ENCODE measurements around the gene SLC22A13.
"Not testable (repeated sequence)": the region's sequence is repeated elsewhere in the genome, so short reads cannot be mapped to it uniquely, and the experiment has no call there.

SLC22A13 gene

DNA sequence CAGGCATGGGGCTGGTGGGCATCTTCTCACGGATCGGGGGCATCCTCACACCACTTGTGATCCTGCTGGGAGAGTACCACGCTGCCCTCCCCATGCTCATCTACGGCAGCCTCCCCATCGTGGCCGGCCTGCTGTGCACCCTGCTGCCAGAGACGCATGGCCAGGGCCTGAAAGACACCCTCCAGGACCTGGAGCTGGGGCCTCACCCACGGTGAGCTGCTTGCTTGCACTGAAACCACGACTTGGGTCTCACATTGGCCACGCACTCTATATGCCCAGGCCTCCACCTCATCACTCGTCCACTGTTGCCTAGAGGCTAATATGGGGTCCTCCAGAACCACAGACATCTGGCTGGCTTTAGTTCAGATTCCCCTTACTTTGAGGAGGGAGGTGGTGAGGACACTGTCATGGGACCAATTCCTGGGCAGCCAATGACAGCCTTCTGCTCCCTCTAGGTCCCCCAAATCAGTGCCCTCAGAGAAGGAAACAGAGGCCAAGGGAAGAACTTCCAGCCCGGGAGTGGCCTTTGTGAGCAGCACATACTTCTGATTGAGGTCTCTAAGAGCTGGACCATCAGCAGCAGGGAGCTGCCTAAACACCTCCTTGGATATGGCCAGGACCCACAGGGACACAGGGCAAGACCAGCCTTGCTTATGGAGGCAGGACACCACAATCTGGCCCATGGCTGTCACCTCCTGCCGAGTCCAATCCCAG lies 11.5 kb downstream of the SLC22A13 start:
- Histone ChIP-seq H3K9ac (ENCODE audit: low read depth, low read length) (no peak overlapping the region), H3K9me3 (ENCODE audit: insufficient read depth, low read depth, low read length) (no peaks in the 10 kb centered on the region), H3K27ac (ENCODE audit: low read depth, low read length) (no peak overlapping the region), H3K36me3 (ENCODE audit: insufficient read depth, low read length) (no peaks in the 10 kb centered on the region), H3K4me3 (ENCODE audit: low read length) (no peak overlapping the region), H3K27me3 (ENCODE audit: insufficient read depth, low read length) (no peaks in the 10 kb centered on the region), H3K4me1 (ENCODE audit: insufficient read depth, low read length) (no peaks in the 10 kb centered on the region)
- WGBS = 95% methylated on average over 13 of the region's 13 CpGs

DNA sequence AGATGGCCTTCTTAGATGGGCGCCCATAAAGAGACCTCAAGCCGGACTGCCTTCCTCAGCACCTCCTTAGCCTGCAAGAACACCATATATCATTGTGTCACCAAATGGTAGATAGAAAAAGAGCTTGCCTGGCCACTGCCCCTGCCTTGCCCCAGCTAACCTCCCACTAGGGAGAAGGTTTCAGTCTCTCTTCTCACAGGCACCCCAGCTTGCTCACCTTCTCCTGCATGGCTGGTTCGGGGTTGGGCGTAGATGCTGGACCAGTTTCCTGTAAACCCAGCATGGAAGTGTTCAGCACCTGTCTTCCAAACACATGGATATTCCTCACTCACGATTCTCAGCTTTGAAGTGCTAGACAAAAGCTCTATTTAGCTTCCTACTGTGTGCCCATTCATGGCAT lies 13.2 kb downstream of the SLC22A13 start:
- WGBS = 88% methylated on average over 5 of the region's 5 CpGs
- Histone ChIP-seq H3K27me3 (ENCODE audit: insufficient read depth, low read length) (no peaks in the 10 kb centered on the region), H3K4me1 (ENCODE audit: insufficient read depth, low read length) (no peaks in the 10 kb centered on the region), H3K4me3 (ENCODE audit: low read length) (no peak overlapping the region), H3K36me3 (ENCODE audit: insufficient read depth, low read length) (no peaks in the 10 kb centered on the region), H3K27ac (ENCODE audit: low read depth, low read length) (no peak overlapping the region), H3K9me3 (ENCODE audit: insufficient read depth, low read depth, low read length) (no peaks in the 10 kb centered on the region), H3K9ac (ENCODE audit: low read depth, low read length) (no peak overlapping the region)

DNA sequence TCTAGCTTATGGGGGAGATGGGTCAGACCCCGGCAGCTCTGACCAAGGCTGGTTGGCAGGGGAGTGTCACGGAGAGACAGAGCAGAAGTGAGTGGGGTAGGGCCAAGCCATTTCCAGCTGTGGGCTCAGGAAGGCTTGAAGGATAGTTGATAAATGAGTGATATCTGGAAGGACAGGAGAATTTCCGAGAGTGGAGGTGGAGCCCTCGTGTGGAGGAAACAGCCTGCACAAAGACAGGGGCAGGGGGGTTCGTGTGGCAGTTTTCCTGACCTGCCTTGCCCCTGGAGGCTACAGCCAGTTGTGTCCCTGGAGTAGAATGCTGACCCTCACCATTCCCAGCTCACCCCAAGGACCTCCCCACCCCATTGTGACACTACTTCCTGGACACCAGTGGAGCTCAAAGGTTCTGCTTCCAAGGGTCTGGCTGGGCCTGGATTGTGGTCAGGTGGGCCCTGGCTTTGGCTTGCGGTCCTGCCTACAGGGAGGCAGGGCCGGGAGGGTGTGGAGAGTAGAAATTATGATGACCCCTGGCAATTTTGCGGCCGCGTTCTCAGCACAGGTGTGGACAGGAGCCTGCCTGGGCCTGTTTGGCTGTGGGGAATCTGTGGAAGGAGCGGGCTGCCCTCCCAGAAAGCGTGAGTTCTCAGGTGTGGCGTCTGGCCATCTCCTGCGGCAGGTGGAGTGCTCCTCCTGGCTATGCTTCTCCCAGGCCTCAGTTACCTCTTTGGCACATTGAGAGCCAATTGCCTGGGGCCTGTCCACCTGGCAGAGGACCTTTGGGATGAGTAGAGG lies 16.5 kb downstream of the SLC22A13 start, which contains the start of gene SLC22A14:
TSS of gene SLC22A14 (plus strand) at position 400 of the 792 bp plus-strand sequence. CDS start 23,733 bp downstream, outside the sequence.
- Histone ChIP-seq H3K4me1 (ENCODE audit: insufficient read depth, low read length) (no peaks in the 10 kb centered on the region), H3K27me3 (ENCODE audit: insufficient read depth, low read length) (no peaks in the 10 kb centered on the region), H3K36me3 (ENCODE audit: insufficient read depth, low read length) (no peaks in the 10 kb centered on the region), H3K9ac (ENCODE audit: low read depth, low read length) (no peak within 1 kb of the TSS), H3K27ac (ENCODE audit: low read depth, low read length) (no peak within 1 kb of the TSS), H3K9me3 (ENCODE audit: insufficient read depth, low read depth, low read length) (no peaks in the 10 kb centered on the region), H3K4me3 (ENCODE audit: low read length) (no peak within 1 kb of the TSS)
- 89% methylated on average over 14 of the region's 14 CpGs for WGBS

DNA sequence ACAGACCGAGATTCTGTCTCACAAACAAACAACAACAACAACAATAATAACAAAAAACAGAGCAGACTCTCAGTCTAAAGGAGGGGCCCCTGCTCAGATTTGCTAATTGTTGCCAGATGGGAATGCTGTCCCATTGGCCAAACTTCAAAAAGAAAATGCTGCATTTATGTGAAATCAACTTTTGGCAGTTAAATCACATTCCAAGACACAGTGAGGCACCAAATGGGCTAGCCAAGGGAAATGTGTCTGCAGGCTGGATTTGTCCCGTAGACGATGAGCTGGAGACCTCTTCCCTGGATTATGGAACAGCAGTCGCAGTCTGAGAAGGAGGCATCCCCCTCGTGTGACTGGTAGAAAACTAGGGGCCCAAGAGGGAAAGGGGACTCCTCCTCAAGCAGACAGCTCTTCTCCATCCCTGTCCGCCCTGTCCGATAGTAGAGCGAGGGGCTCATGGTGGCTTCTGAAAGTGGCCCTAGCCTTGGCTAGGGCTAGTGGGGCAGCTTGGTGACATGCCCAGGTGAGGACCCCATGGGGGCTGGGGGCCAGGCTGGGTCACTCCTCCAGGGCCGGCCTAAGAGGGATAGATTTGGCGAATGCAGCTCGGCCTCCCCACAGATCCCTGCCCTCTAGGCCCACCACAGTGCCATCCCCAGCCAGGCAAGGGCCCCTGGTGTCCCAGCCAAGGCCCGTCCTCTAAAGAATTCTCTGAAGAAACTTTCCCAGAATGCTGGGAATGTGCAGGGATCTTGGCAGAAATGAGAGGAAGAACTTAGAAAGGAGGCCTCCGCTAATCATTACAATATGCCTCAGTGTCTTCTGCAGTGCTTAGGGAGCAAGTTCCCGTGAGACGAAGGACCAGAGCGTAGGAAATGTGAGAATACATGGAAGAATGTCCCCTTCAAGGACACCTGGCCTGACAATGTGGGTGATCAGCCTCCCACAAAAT lies 18.5 kb downstream of the SLC22A13 start:
- H3K4me1 ChIP-seq (ENCODE audit: insufficient read depth, low read length) = no peaks in the 10 kb centered on the region
- H3K36me3 ChIP-seq (ENCODE audit: insufficient read depth, low read length) = no peaks in the 10 kb centered on the region
- no peaks in the 10 kb centered on the region for H3K9me3 ChIP-seq (ENCODE audit: insufficient read depth, low read depth, low read length)
- no peak overlapping the region for H3K27ac ChIP-seq (ENCODE audit: low read depth, low read length)
- 93% methylated on average over 16 of the region's 16 CpGs for WGBS
- H3K9ac ChIP-seq (ENCODE audit: low read depth, low read length) = no peak overlapping the region
- H3K27me3 ChIP-seq (ENCODE audit: insufficient read depth, low read length) = no peaks in the 10 kb centered on the region
- H3K4me3 ChIP-seq (ENCODE audit: low read length) = no peak overlapping the region

DNA sequence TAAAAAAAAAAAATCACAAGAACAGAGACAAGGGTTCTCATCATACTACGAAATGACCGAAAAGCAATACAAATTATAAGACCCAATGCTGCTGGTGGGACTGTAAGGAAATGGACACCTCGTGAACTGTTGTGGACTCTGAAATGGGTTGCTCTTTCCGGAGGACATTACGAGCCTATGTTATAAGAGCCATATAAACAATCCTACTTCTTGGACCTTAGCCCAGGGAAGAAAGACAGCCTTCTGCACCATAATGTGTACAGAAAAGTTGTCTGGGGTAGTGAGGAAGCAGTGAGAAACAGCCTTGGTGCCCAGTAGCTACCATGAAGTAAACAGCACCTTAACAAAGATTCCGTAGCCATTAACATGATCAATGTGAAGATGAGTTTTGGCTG lies 19.1 kb downstream of the SLC22A13 start:
- Histone ChIP-seq H3K9ac (ENCODE audit: low read depth, low read length) (no peak overlapping the region), H3K4me1 (ENCODE audit: insufficient read depth, low read length) (no peaks in the 10 kb centered on the region), H3K4me3 (ENCODE audit: low read length) (no peak overlapping the region), H3K27me3 (ENCODE audit: insufficient read depth, low read length) (no peaks in the 10 kb centered on the region), H3K9me3 (ENCODE audit: insufficient read depth, low read depth, low read length) (no peaks in the 10 kb centered on the region), H3K27ac (ENCODE audit: low read depth, low read length) (no peak overlapping the region), H3K36me3 (ENCODE audit: insufficient read depth, low read length) (no peaks in the 10 kb centered on the region)
- 98% methylated on average over 5 of the region's 6 CpGs for WGBS

DNA sequence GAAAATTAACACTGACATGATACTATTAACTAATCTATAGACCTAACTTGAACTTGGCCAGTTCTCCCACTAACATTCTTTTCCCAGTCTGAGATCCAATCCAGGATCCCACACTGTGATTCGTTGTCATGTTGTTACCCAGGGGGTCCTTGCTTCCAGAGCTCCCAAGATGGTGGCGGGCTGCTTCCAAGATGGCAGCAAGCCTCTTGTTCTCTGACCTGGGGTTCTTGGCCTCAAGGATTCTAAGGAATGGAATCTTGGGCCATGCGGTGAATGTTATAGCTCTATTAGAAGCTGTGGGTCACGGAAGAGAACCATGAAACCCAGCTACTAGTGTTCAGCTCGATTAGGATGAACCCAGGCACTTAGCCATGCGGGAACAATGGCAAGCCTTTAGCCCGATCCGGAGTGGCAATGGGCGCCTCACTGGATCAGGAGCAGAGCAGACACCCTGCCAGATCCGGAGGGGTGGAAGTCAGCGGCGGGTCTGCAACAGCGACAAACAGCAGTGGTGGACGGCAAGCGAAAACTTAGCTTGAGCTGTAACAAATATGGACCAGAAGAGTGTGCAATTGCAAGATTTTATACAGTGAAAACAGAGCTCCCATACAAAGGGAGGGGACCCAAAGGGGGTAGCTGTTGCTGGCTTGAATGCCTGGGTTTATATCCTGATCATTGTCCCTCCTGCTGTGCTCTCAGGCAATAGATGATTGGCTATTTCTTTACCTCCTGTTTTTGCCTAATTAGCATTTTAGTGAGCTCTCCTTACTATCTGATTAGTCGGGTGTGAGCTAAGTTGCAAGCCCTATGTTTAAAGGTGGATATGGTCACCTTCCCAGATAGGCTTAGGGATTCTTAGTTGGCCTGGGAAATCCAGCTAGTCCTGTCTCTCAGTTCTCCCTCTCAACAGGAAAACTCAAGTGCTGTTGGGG lies 23.9 kb downstream of the SLC22A13 start:
- not testable (repeated sequence) for H3K9ac ChIP-seq (ENCODE audit: low read depth, low read length); H3K27ac ChIP-seq (ENCODE audit: low read depth, low read length); H3K4me1 ChIP-seq (ENCODE audit: insufficient read depth, low read length); H3K27me3 ChIP-seq (ENCODE audit: insufficient read depth, low read length); H3K36me3 ChIP-seq (ENCODE audit: insufficient read depth, low read length); H3K9me3 ChIP-seq (ENCODE audit: insufficient read depth, low read depth, low read length); H3K4me3 ChIP-seq (ENCODE audit: low read length)
- 88% methylated on average over 16 of the region's 16 CpGs for WGBS

DNA sequence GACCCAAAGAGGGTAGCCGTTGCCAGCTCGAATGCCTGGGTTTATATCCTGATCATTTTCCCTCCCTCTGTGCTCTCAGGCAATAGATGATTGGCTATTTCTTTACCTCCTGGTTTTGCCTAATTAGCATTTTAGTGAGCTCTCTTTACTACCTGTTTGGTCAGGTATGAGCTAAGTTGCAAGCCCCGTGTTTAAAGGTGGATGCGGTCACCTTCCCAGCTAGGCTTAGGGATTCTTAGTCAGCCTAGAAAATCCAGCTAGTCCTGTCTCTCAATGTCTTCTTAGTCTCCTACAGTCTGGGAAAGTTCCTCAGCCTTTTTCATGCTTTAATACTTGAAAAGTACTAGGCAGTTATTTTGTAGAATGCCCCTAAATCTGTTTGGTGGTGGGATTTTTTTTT lies 31.4 kb downstream of the SLC22A13 start:
- not testable (repeated sequence) for H3K36me3 ChIP-seq (ENCODE audit: insufficient read depth, low read length); H3K27ac ChIP-seq (ENCODE audit: low read depth, low read length); H3K9me3 ChIP-seq (ENCODE audit: insufficient read depth, low read depth, low read length); H3K4me3 ChIP-seq (ENCODE audit: low read length); H3K9ac ChIP-seq (ENCODE audit: low read depth, low read length); H3K27me3 ChIP-seq (ENCODE audit: insufficient read depth, low read length); H3K4me1 ChIP-seq (ENCODE audit: insufficient read depth, low read length)
- 90% methylated on average over 4 of the region's 4 CpGs for WGBS

DNA sequence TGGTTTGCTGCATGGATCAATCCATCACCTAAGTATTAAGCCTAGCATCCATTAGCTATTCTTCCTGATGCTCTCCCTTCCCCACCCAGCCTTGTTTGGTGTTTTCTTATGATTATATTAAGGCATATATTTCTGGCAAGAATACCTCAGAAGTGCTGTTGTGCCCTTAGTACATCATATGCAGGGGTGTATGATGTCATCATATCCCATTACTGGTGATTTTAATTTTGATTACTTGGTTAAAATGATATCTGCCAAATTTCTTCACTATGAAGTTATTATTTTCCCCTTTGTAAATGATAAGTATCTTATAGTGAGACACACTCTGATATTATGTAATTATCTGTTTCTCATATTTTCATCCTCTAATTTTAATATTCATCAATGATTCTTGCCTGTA lies 31.9 kb downstream of the SLC22A13 start:
- Histone ChIP-seq H3K9me3 (ENCODE audit: insufficient read depth, low read depth, low read length) (no peaks in the 10 kb centered on the region), H3K4me1 (ENCODE audit: insufficient read depth, low read length) (no peaks in the 10 kb centered on the region), H3K27ac (ENCODE audit: low read depth, low read length) (no peak overlapping the region), H3K4me3 (ENCODE audit: low read length) (no peak overlapping the region), H3K27me3 (ENCODE audit: insufficient read depth, low read length) (no peaks in the 10 kb centered on the region), H3K9ac (ENCODE audit: low read depth, low read length) (no peak overlapping the region), H3K36me3 (ENCODE audit: insufficient read depth, low read length) (no peaks in the 10 kb centered on the region)

DNA sequence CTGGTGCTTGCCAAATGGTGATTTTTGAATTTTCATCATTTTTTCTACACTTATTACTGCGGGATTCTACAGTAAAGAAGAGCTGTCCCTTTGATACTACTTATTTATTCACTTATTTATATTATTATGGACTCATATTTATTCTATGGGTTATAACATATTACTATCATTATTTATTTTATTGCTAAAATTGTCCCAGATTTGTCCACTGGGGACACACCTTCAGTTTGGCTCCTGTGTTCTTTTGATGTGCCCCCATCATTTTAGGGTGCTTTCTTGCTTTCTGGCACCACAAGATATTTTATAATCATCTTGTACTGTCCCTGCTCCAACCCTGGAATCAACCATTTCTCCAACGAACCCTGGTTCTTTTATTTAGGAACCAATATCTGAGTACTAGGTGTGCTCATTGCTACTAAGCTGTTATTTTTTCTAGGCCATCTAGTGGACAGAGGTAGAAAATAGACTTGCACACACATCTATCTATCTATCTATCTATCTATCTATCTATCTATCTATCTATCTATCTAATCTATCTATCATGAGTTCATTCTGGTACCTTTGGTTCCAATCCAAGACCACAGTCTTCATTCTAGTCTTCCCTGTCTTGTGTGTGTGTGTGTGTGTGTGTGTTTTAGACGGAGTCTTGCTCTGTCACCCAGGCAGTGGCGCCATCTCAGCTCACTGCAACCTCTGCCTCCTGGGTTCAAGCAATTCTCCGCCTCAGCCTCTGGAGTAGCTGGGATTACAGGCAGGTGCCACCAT lies 32.5 kb downstream of the SLC22A13 start:
- no peaks in the 10 kb centered on the region for H3K9me3 ChIP-seq (ENCODE audit: insufficient read depth, low read depth, low read length)
- no peaks in the 10 kb centered on the region for H3K4me1 ChIP-seq (ENCODE audit: insufficient read depth, low read length)
- no peak overlapping the region for H3K4me3 ChIP-seq (ENCODE audit: low read length)
- 91% methylated on average over 3 of the region's 5 CpGs for WGBS
- no peak overlapping the region for H3K27ac ChIP-seq (ENCODE audit: low read depth, low read length)
- no peak overlapping the region for H3K9ac ChIP-seq (ENCODE audit: low read depth, low read length)
- no peaks in the 10 kb centered on the region for H3K36me3 ChIP-seq (ENCODE audit: insufficient read depth, low read length)
- H3K27me3 ChIP-seq (ENCODE audit: insufficient read depth, low read length) = no peaks in the 10 kb centered on the region

DNA sequence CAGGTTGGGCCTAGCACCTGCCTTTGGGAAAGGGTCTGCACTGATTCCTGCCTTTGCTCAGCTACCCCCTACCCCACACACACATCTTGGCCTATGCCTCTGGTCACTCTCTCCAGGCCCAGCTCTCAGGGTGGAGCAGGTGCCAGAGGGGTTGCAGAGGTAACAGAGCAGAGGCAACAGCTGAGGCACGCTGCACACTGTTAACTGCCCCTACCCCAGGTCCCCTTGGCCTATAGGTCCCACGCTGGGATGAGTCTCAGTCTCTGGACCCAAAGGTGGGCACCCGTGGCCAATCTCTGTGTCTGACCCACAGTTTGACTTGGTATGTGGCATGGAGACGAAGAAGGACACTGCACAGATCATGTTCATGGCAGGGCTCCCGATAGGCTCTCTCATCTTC lies 41.3 kb downstream of the SLC22A13 start:
- WGBS = 93% methylated on average over 5 of the region's 5 CpGs
- no peak overlapping the region for H3K27ac ChIP-seq (ENCODE audit: low read depth, low read length)
- H3K27me3 ChIP-seq (ENCODE audit: insufficient read depth, low read length) = no peaks in the 10 kb centered on the region
- H3K9me3 ChIP-seq (ENCODE audit: insufficient read depth, low read depth, low read length) = no peaks in the 10 kb centered on the region
- no peak overlapping the region for H3K4me3 ChIP-seq (ENCODE audit: low read length)
- H3K9ac ChIP-seq (ENCODE audit: low read depth, low read length) = no peak overlapping the region
- no peaks in the 10 kb centered on the region for H3K4me1 ChIP-seq (ENCODE audit: insufficient read depth, low read length)
- no peaks in the 10 kb centered on the region for H3K36me3 ChIP-seq (ENCODE audit: insufficient read depth, low read length)
